ENCODE measurements around the gene ETV1. TPM values are rescaled to one million over a fixed set of nuclear protein-coding genes. Genes with fewer than 3 reads are reported as not detected.

ETV1 gene
- total RNA-seq, 1 experiment from 2014 or later, result 68.5 TPM

DNA sequence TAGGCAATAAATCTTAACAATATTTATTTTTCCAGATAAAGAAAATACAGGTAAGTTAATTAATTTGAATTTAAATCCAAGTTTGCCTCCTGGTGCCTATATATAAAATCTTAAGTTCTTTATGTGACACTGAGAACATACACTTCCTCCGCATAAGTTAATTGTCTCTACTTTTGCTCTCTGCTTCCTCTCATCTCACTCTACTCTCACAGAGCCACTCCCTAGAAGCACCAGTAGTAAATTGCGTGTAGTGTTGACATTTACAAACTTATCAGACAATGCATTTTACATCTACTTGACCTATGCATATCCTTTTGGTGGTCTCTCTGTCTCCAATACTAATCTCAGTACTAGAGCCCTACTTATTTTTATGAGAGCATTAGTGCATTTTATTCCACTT lies 144.5 kb downstream of the ETV1 start:
- no CpG with 5 or more reads among the region's 2 CpGs for WGBS (ENCODE audit: extremely low coverage, insufficient read length, low lambda C conversion rate)
- H3K27ac ChIP-seq (ENCODE audit: insufficient read length, low read depth, low read length), result no peak overlapping the region
- no peak overlapping the region for H2BK20ac ChIP-seq (ENCODE audit: low read depth, low read length, poor library complexity, severe bottlenecking)
- H4K8ac ChIP-seq (replicated peaks; ENCODE audit: insufficient read length, low read depth, low read length), result no peak overlapping the region
- Mint-ChIP-seq H3K27me3 (ENCODE audit: low read depth) (no peaks in the 10 kb centered on the region), H3K36me3 (ENCODE audit: insufficient read depth in 1 of 3, low read depth in 3 of 3) (no peaks in the 10 kb centered on the region), H3K27ac (no peak overlapping the region), H3K9me3 (no peaks in the 10 kb centered on the region), H3K4me1 (peaks cover 20 to 23% of the 10 kb centered on the region in 2 experiments), H3K4me3 (no peak overlapping the region)
- H2BK12ac ChIP-seq (ENCODE audit: insufficient read length, low read depth, low read length), result no peak overlapping the region
- no peak overlapping the region for H3K9ac ChIP-seq (ENCODE audit: extremely low read depth, insufficient read length, low read length)
- no peak overlapping the region for H3K56ac ChIP-seq (ENCODE audit: insufficient read length, low read depth, low read length)
- TF ChIP-seq, protein P1, sequence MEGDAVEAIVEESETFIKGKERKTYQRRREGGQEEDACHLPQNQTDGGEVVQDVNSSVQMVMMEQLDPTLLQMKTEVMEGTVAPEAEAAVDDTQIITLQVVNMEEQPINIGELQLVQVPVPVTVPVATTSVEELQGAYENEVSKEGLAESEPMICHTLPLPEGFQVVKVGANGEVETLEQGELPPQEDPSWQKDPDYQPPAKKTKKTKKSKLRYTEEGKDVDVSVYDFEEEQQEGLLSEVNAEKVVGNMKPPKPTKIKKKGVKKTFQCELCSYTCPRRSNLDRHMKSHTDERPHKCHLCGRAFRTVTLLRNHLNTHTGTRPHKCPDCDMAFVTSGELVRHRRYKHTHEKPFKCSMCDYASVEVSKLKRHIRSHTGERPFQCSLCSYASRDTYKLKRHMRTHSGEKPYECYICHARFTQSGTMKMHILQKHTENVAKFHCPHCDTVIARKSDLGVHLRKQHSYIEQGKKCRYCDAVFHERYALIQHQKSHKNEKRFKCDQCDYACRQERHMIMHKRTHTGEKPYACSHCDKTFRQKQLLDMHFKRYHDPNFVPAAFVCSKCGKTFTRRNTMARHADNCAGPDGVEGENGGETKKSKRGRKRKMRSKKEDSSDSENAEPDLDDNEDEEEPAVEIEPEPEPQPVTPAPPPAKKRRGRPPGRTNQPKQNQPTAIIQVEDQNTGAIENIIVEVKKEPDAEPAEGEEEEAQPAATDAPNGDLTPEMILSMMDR (conservative IDR thresholded peaks at IDR 0.05), result no peak
- H2BK15ac ChIP-seq (ENCODE audit: low read depth, low read length), result no peak overlapping the region
- no peak overlapping the region for H4K91ac ChIP-seq (ENCODE audit: insufficient read length, low read depth, low read length)
- H3K79me2 ChIP-seq (ENCODE audit: insufficient read depth, low read length), result no peaks in the 10 kb centered on the region
- no peak overlapping the region for H2AK5ac ChIP-seq (ENCODE audit: insufficient read length, low read length)
- no peaks in the 10 kb centered on the region for H3K9me3 ChIP-seq (ENCODE audit: control insufficient read depth, low read depth, low read length)
- peaks cover under 1% of the 10 kb centered on the region; the same call in 1 of the 2 replicates for H3K4me1 ChIP-seq (ENCODE audit: insufficient read depth, low read length)
- H3T11ph ChIP-seq (ENCODE audit: low read length), result no peak overlapping the region
- H3K4ac ChIP-seq (ENCODE audit: low read depth, low read length), result no peak overlapping the region
- H4K20me1 ChIP-seq (ENCODE audit: control insufficient read depth, insufficient read depth, insufficient read length), result no peaks in the 10 kb centered on the region
- DNase-seq, result no peak
- H3K4me2 ChIP-seq (ENCODE audit: insufficient read depth, insufficient read length, low read length), result no peak overlapping the region
- H3K27me3 ChIP-seq (ENCODE audit: insufficient read depth, low read length), result no peaks in the 10 kb centered on the region
- no peaks in the 10 kb centered on the region for H3K79me1 ChIP-seq (ENCODE audit: insufficient read depth, low read depth, low read length, poor library complexity, severe bottlenecking)
- H2BK120ac ChIP-seq (ENCODE audit: low read depth, low read length, poor library complexity, severe bottlenecking), result no peak overlapping the region
- H3K14ac ChIP-seq (ENCODE audit: insufficient read depth, low read length), result no peak overlapping the region
- H3K23me2 ChIP-seq (ENCODE audit: insufficient read length, low read depth, low read length, poor library complexity, severe bottlenecking), result no peaks in the 10 kb centered on the region
- H2BK5ac ChIP-seq (ENCODE audit: insufficient read length, low read length), result no peak overlapping the region
- H4K5ac ChIP-seq (ENCODE audit: insufficient read length, low read depth, low read length), result no peak overlapping the region
- H2AFZ ChIP-seq (ENCODE audit: low read length), result no peak overlapping the region
- H3K23ac ChIP-seq (ENCODE audit: insufficient read length, low read depth, low read length), result no peak overlapping the region
- H3K18ac ChIP-seq (ENCODE audit: insufficient read length, low read depth, low read length), result no peak overlapping the region
